ENCODE results near the gene STOX2.

Gene STOX2

GRCh38 chr4:183989461-183989860, 84.4 kb downstream of the STOX2 start:
- no peak for DNase-seq

GRCh38 chr4:183989931-183990330, 84.8 kb downstream of the STOX2 start:
- DNase-seq = no peak

GRCh38 chr4:183993676-183994075, 88.6 kb downstream of the STOX2 start:
- DNase-seq = no peak

DNA sequence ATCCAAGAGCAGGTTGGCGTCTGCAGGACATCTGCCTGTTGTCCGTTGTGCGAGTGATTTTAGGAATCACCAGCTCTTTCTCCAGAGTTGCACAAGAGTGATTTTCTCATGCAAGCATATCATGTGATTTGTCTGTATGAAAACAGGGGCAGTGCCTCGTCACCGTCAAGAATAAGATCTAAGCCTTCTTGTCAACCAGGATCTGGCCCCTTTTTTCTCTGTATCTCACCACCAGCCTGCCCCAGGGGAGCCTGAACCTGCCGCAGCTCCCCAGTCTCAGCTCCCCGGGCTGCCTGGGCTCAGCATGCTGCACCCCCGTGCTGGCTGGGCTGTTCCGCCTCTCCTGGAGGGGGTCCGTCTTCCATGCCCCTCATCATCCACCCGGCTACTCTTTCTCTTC, 90.5 kb downstream of the STOX2 start:
- no peak for DNase-seq

DNA sequence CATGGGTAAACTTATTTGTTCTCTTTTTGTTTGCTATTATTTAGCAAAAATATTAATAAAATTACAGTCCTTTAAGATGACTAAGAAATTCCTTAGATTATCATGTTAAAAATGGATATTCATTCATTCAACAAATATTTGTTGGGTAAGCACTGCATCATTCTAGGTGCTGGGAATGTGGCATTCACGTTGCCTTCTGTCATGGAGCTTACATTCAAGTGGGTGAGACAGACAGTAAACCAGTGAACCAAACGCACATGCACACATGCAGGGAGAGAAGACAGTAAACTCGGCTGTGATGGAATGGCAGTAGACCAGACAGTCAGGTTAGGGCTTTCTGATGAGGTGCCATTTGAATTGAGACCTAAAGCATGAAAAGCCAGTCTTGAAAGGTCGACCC, 91.8 kb downstream of the STOX2 start:
- no peak for DNase-seq

DNA sequence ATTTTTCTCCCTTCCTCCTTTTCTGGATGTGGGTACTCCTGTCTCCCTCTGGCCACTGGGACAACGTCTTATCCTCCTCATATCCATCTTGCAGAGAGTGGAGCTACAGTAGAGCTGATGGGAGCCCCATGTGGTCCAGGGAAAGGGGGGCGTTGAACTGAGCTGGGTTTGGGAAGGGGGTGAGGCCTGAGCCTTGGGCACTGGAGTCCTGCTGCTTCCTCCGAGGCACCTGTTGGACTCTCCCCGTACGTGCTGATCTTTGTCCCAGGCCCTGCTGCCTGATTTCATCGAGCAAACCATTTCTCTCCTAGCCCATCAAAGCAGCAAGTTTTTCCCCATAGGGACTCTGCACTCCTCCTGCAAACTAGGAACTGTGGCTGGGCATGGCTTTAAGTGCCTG, 94.3 kb downstream of the STOX2 start:
- DNase-seq = no peak

GRCh38 chr4:184000457-184001396, 95.6 kb downstream of the STOX2 start:
- DNase-seq = no peak

DNA sequence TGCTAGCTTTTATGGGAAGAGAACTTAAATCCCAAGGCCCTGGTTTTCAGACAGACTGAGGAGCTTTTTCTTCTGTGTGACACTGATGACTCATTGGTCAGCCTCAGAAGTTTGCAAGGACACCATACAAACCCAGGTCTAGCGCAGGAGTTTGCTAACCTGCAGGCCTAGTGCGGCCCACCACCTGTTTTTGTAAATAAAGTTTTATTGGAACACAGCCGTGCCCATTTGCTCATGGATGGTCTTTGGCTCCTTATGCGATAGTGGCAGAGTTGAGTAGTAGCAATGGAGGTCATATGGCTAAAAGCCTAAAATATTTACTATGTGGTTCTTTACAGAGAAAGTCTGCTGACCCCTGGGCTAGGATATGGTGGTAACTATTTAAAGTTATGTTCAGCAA, 98.3 kb downstream of the STOX2 start:
- no peak for DNase-seq

DNA sequence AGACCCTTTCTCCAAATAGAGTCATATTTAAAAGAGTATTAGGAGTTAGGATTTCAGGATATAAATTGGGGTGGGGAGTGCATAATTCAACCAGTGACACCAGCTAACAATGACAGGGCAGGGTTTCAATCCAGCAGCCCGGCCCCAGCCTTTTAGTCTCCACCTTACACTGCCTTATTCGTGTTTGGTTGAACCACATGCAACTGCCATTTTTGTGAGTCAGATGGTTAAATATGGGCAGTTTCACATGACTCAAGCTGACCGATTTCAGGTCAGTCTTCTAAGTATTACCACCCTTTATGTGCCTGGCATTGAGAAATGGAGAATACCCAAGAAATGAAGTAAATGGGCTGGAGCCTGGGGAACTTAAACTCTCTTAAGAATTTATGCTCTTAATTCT, 102.8 kb downstream of the STOX2 start:
- DNase-seq = no peak

GRCh38 chr4:184010696-184011095, 105.6 kb downstream of the STOX2 start:
- no peak for DNase-seq

- no peak for DNase-seq
Observed at GRCh38 chr4:184011826-184012380, 106.8 kb downstream of the STOX2 start.

- no peak for DNase-seq
Observed at GRCh38 chr4:184012937-184013336, 107.8 kb downstream of the STOX2 start.

GRCh38 chr4:184014301-184014700, 109.2 kb downstream of the STOX2 start:
- DNase-seq = no peak

DNA sequence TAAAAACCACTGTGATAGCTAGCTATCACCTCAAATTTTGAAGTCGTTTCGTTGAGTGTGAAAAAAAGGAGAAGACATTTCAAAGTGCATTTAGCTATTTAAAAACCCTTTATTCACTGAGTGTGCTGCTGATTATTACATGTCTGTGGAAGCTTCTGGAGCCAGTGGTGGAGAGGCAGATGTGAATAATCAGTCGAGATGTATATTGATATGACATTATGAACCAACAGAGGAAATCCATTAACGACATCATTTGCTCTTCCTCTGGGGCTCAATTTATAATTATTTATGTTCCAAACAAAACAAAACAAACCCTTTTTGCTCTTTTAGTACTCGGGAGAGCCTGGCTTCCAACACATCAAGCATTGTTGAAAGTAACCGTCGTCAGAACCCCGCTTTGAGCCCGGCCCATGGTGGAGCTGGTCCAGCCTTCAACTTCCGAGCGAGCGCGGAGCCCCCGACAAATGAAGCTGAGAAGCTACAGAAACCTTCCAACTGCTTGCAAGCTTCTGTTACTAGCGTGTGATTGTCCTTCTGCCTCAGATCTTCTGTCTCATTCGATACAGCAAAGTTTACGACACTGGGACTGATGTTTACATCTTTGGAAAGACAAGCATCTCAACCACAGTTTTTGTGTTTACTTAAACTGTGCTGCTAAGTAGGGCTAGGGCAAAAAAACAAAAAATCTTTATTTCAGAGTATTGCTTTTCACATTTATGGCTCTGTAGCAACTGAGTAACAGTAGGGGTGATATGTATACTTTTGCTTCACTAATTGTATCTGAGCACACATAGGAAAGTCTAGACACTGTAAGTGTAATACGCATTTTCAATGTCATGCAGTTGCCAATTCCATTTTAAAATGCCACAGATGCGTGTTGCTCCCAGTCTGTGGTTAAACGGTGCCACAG, 111.9 kb downstream of the STOX2 start:
- DNase-seq = peak; percentile 50

DNA sequence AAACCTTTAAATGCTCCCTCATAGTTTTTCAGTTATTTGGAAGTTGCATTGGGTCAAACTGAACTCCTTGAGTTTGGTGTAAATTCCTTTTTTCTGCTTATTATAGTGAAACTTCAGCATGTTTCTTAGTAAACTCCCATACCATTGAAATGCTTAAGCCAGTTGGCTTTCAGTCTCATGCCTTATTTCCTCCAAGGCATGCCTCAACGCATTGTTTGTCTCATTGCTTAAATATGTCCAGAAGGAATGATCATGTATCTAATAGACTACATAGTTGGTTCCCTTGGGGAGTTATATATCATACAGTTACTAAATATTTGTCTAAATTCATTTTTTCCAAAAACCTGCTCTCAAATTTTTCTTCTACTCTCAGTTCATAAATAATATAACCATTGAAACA, 114.0 kb downstream of the STOX2 start:
- no peak for DNase-seq

DNA sequence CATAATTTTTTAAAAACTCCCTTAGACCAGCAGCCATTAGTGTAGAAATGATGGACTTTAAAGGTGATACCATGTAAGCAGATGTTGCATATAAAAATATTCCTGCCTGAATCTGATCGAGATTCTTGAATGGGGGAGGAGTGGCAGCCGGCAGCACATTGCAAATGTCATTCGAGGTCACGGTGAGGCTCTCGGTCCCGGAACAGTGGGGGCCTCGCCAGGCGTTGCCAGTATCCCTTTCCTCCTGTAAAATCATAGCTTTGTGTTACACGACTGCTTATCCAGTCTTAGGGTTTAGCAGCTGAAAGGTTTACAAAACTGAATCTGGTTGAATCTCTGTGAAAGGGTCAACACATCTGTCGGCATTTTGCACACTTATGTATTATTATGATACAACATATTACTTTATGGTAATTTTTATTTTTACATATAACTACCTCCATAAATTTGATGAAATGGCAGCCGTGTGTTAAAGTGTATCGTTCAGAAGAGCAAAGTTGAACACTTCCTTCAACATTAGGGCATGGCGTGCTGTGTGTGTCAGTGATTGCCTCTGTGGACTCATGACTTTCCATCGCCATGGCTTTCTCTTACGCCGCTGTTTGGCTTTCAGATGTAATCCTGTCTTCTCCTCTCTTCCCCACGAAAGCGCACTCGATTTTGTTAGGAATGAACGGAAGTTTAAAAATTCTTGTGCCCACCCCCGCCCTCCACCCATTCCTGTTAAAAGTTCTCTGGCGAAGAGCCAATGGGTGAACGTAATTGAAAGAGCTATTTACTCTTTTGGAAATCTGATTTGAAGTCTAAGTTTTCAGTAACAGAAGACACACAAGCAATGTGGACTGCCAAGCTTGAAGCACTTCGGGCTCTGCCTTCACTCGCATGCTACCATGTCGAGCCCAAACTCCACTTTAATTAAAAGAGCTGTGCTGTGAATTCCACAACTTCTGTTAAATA, 114.8 kb downstream of the STOX2 start:
- DNase-seq = no peak

DNA sequence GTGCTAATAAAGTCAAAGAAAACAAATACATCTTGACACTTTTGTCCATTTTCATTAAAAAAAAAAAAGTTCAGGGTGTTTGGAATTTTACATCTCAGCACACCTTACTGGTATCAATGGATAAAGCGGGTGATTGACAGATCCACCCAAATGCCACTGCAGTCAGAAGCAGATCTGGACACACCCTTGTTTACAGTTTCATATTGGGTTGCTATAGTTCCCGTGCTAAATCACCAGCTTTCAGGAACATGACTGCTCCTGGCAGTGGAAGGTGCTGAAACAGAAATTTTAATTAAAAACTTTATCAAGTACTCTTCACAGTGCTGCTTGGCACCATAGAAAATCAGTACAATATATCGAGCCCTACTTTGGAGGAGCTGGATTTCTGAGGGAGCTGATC, 116.3 kb downstream of the STOX2 start:
- DNase-seq = no peak

DNA sequence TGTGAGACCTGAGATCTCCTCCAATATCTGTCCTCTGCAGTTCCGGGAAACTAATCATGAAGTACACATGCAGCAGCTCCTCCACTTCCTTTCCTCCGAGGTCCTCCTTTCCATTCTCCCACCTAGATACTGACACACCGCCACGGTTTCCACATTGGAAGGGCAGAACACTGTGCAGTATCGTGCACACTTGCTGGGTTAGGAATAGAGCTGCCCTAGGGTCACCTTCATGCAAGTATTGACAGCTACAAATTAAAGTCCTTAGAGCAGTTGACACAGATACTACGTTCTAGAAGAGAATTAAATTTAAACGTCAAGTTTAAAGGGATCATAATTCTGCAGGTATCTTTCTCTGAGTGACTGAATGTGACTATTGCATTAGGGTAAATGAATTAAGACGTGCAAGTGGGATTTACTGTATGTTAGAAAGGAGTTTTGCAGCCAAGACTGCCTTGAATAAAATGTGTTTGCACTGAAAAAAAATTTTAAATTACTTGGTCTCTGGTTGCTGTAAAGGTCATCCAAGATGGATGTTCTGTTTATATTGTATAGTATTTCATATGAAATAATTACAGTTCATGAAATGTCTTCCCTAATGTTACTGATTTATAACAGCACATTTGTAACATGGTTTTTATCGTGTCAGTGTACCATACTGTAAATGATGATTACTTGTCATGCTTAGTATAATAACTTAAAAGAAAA, 117.7 kb downstream of the STOX2 start:
- DNase-seq = no peak

DNA sequence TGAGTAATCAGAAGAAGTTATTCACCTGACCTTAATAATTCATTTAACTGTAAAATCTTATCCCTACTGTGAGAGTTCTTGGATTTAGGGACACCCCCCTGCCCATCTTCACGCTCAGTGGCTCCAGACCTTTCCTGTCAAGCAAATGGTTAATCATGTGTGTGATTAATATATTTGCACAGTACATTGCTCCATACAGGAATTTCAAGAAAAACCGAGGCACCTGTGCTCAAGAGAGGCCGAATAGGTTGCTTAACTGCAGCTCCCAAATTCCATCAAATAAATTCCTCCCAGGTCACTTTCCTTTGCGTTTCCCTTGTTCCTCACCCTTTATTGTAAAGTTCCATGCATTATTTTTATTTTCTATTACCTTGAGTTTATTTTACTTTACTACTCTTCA, 119.5 kb downstream of the STOX2 start:
- DNase-seq = no peak

DNA sequence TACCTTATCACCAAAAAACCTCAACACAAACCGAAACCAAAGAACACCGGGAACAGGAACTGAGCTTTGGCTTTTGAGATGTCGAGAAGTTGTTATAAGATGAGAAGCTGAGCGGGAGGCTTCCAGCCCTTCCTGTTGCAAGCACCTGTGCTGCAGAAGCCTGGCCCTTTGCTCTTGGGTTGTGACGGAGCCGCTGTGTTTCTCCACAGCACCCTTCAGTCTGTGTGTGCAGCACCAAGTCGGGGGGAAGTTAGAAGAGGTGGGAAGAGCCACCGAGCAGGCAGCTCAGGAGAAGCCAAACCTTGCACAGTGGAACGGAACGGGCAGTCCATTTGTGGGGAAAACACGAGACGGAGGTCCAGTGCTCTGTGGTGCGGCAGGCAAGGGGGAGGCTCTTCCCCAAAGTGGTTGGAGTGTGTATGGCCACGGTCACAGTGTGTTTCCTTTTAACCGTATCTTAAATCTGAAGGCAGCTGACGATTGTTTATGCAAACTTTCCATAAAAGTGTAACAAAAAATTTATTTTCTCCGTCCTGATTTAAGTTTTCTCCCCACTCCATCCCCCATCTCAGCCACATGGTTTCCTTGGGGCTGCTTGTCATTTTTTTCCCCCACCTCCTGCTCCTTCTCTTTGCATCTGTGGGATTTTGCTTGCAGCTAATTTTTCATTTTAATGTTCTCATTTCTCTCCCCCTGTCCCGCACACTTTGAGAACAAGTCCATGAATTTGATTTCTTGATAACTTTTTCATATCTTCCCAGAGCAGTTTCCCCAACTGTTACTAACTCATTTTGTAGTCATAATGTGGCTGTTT, 123.7 kb downstream of the STOX2 start:
- DNase-seq = no peak

DNA sequence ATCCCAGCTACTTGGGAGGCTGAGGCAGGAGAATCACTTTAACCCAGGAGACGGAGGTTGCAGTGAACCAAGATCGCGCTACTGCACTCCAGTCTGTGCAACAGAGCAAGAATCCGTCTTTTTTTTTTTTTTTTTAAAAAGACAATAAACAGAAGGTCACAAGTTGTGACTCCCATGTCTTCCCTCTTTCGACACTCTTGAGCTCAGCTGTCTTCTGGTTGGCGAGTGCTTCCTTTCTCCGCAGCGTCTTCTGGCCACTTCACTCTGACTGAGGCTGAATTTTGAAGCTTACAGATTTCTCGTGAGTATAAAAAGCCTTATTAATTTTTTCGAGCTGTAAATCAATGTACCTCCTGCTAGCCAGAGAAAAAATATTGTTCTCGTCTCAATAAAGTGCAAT, 124.9 kb downstream of the STOX2 start:
- DNase-seq = no peak
